ENCODE data around the gene RGS10. TPM values are rescaled to one million over a fixed set of nuclear protein-coding genes. Genes with fewer than 3 reads are reported as not detected.

Gene RGS10
- total and polyA plus RNA-seq, 12 donors: 1.9 to 16.5 (median 3.8) TPM

DNA sequence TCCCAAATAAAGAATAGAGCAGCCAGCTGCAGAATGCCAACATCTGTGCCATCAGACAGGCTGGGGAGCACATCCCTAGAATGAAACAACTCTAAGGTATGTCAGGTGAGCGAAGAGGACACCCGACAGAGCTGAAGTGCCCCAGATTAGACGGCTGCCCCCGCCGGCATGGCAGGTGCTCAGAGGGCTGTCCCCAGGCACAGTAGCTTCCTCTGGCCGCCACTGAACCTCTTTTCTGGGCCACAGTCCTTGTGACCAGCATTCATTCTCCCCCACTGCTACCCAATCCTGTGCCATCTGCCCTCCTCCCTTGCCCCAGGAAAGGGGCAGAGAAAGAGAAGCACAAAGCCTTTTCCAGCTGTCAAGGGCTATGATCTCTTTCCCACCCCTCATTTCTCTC, 41.7 kb downstream of the RGS10 start:
- DNase-seq (no peak), ATAC-seq (no peak)
- Histone ChIP-seq H3K4me1 (peaks cover 0 to 9% (median 0%) of the 10 kb centered on the region in 9 donors), H3K9me3 (no peaks in the 10 kb centered on the region), H3K27me3 (peaks cover 0 to 8% (median 0%) of the 10 kb centered on the region in 7 donors), H3K36me3 (peaks cover 0 to 22% (median 0%) of the 10 kb centered on the region in 9 donors), H3K27ac (no peak overlapping the region), H3K4me3 (no peak overlapping the region)
- TF ChIP-seq, protein P1, sequence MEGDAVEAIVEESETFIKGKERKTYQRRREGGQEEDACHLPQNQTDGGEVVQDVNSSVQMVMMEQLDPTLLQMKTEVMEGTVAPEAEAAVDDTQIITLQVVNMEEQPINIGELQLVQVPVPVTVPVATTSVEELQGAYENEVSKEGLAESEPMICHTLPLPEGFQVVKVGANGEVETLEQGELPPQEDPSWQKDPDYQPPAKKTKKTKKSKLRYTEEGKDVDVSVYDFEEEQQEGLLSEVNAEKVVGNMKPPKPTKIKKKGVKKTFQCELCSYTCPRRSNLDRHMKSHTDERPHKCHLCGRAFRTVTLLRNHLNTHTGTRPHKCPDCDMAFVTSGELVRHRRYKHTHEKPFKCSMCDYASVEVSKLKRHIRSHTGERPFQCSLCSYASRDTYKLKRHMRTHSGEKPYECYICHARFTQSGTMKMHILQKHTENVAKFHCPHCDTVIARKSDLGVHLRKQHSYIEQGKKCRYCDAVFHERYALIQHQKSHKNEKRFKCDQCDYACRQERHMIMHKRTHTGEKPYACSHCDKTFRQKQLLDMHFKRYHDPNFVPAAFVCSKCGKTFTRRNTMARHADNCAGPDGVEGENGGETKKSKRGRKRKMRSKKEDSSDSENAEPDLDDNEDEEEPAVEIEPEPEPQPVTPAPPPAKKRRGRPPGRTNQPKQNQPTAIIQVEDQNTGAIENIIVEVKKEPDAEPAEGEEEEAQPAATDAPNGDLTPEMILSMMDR (IDR thresholded peaks at IDR 0.05): no peak
- intact Hi-C loops (cut with DNase I): no loop called here
- WGBS, 2 donors: 86% methylated on average over 6 of the region's 6 CpGs

DNA sequence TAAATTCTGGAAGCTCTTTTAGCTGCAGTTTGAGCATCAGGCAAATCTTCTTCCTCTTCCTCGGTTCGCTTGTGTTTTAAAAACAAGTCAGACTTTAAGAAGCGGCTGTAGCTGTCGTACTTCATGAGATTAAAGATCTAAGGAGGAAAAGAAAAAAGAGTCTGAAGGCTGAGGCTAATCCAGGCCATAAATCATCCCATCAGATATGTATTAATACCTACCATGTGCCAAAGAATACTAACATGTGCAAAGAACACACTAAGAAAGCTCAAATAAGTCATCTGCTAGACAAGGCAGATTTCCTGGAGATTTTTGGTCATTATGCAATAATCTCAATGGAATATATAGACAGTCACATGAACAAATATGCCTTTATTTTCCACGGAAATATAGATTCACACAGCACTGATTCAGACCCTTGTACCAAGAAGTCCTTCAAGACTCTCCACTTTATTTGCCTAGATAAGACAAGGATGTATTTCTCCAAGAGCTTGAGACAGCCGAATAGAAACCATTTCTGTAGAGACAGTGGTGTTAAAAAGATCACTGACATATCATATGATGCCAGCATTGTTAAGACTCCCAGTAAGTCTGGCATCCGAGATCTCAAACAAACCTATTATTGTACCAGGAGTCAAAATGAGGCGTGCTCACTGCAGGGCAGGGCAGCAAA, 42.3 kb downstream of the RGS10 start:
- intact Hi-C loops (cut with DNase I): no loop called here
- peaks cover 0 to 8% (median 0%) of the 10 kb centered on the region in 7 donors for H3K27me3 ChIP-seq
- no peaks in the 10 kb centered on the region for H3K9me3 ChIP-seq
- H3K4me3 ChIP-seq: no peak overlapping the region
- peaks cover 0 to 9% (median 0%) of the 10 kb centered on the region in 9 donors for H3K4me1 ChIP-seq
- no peak overlapping the region for H3K27ac ChIP-seq
- ATAC-seq (no peak), DNase-seq (no peak)
- TF ChIP-seq, protein P1 (IDR thresholded peaks at IDR 0.05): no peak
- 81 to 83% methylated on average over 8 of the region's 8 CpGs for WGBS, 2 donors
- peaks cover 0 to 22% (median 0%) of the 10 kb centered on the region in 9 donors for H3K36me3 ChIP-seq

DNA sequence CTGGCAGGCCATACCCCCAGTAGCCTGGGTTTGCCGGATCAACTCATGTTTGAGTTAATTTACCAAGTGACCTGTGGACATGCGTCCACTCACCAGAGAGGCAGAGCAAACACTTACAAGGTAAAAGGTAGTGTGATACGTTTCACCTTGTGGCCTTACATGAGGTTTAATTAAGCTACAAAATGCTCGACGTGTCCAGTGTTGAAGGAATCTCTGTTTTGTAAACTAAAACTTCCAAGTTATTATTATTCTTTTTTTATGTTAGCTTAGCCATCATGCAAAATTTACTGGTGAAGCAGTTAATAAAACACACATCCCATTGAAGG, 42.9 kb downstream of the RGS10 start:
- 88 to 90% methylated on average over 5 of the region's 5 CpGs for WGBS, 2 donors
- H3K4me3 ChIP-seq: no peak overlapping the region
- H3K9me3 ChIP-seq: no peaks in the 10 kb centered on the region
- peaks cover 0 to 20% (median 0%) of the 10 kb centered on the region in 9 donors for H3K36me3 ChIP-seq
- DNase-seq (no peak), ATAC-seq (no peak)
- H3K4me1 ChIP-seq: peaks cover 0 to 14% (median 0%) of the 10 kb centered on the region in 9 donors
- H3K27me3 ChIP-seq: peaks cover 0 to 8% (median 0%) of the 10 kb centered on the region in 7 donors
- TF ChIP-seq, protein P1 (IDR thresholded peaks at IDR 0.05): no peak
- no peak overlapping the region for H3K27ac ChIP-seq
- intact Hi-C loops (cut with DNase I): no loop called here

DNA sequence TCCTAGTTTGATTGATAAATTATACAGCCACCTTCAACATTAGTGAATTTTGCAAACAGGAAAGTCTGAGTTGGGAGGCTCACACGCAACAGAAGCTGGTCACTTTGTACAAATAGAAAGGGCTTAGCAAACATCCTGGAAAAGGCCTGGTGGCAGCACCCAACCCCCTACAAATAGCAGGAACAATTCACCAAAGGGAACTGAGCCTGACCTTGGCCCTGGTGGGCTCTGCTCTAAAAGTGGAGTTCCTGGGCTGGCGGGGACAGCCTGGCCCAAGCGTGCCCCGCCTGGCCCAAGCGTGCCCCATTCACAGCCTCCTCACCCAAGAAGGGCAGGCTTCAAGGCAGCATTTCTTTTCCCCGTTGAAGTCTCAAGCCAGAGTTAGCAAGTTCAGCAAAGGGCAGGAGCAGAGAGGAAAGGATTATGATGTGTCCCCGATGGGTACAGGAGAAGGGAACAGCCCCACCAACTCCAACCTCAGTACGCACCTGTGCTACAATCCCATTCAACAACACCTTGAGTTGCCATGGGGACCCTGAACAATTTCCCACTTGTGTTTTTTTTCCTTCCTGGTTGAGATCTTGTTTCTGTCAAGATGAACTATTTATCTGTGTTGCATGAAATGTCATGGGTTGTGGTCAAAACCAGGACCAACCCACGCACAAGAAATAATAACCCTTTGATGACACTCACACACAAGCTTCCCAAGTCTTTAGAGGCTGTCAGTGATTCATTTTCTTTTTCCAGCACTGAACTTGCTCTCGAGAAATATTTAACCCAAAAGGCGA, 43.4 kb downstream of the RGS10 start:
- WGBS, 2 donors: 89 to 90% methylated on average over 11 of the region's 11 CpGs
- no peak for ATAC-seq
- H3K4me1 ChIP-seq: peaks cover 0 to 19% (median 0%) of the 10 kb centered on the region in 9 donors

More for the DNA sequence above, 43.4 kb downstream of the RGS10 start:
- intact Hi-C loops (cut with DNase I): no loop called here
- H3K36me3 ChIP-seq: peaks cover 0 to 16% (median 0%) of the 10 kb centered on the region in 9 donors
- H3K4me3 ChIP-seq: no peak overlapping the region
- H3K9me3 ChIP-seq: no peaks in the 10 kb centered on the region
- DNase-seq: no peak
- peaks cover 0 to 8% (median 0%) of the 10 kb centered on the region in 7 donors for H3K27me3 ChIP-seq
- H3K27ac ChIP-seq: no peak overlapping the region
- TF ChIP-seq, protein P1 (IDR thresholded peaks at IDR 0.05): no peak

Data from heart right ventricle (tissue), 16 donors.